Natural killer cell (primary cell): ENCODE results near the gene FHIT. TPM values are rescaled to one million over a fixed set of nuclear protein-coding genes. Genes with fewer than 3 reads are reported as not detected.

Experiments
- ATAC-seq, 3 donors: fragments of 150-1000 bp in 2 of 3; fragments of 200-7000 bp in 1 of 3; cut with Tn5 transposase; 1 replicate in 1 of 3; 2 replicates in 2 of 3; pipeline ENCODE4 v1.10.0; 2021; ENCODE audit warnings: mild to moderate bottlenecking in 2 of 3, moderate library complexity in 2 of 3
- DNase-seq, 2 donors: peaks; one replicate each; pipeline versions ENCODE4 v3.0.0 to v3.0.0-alpha.2; 2013 to 2021; ENCODE audit warnings: mixed read lengths in 1 of 2
- H3K27ac ChIP-seq: one replicate; pipeline ENCODE4 v1.5.1; 2013; ENCODE audit warnings: mild to moderate bottlenecking, low read length
- H3K27me3 ChIP-seq: one replicate; pipeline ENCODE4 v1.6.1; 2013; ENCODE audit warnings: low read length; ENCODE audit not compliant: control insufficient read depth, insufficient read depth
- H3K36me3 ChIP-seq: one replicate; pipeline ENCODE4 v1.6.1; 2013; ENCODE audit warnings: low read length; ENCODE audit not compliant: control insufficient read depth, insufficient read depth
- H3K4me1 ChIP-seq: one replicate; pipeline ENCODE4 v1.6.1; 2013; ENCODE audit warnings: low read length; ENCODE audit not compliant: control insufficient read depth, insufficient read depth
- H3K4me3 ChIP-seq: one replicate; pipeline ENCODE4 v1.5.1; 2013; ENCODE audit warnings: low read length
- H3K9me3 ChIP-seq: one replicate; pipeline ENCODE4 v1.6.1; 2013; ENCODE audit warnings: low read length; ENCODE audit not compliant: control insufficient read depth, insufficient read depth
- H3K27ac Mint-ChIP-seq, 2 donors: one replicate each; pipeline ENCODE4 v1.8.0; 2022; ENCODE audit warnings: mild to moderate bottlenecking in 2 of 2, mixed read lengths in 2 of 2, moderate library complexity in 1 of 2
- H3K27me3 Mint-ChIP-seq, 2 donors: one replicate each; pipeline ENCODE4 v1.8.0; 2022; ENCODE audit warnings: low read depth in 2 of 2, mixed read lengths in 2 of 2
- H3K36me3 Mint-ChIP-seq: one replicate; pipeline ENCODE4 v1.8.0; 2022; ENCODE audit warnings: mixed read lengths
- H3K4me1 Mint-ChIP-seq, 2 donors: one replicate each; pipeline ENCODE4 v1.8.0; 2022; ENCODE audit warnings: mixed read lengths in 2 of 2
- H3K4me3 Mint-ChIP-seq: one replicate; pipeline ENCODE4 v1.8.0; 2022; ENCODE audit warnings: mild to moderate bottlenecking, moderate library complexity, mixed read lengths
- H3K9me3 Mint-ChIP-seq, 2 donors: one replicate each; pipeline ENCODE4 v1.8.0; 2022; ENCODE audit warnings: mixed read lengths in 2 of 2
- CTCF ChIP-seq: fragments of 200-600 bp; IDR thresholded peaks from one replicate; pipeline ENCODE4 v1.8.0; 2022; ENCODE audit warnings: antibody characterized with exemption
- WGBS: methylation state at CpG from one replicate; pipeline ENCODE4 v1.1.7; 2013; ENCODE audit warnings: missing lambda C conversion rate; ENCODE audit not compliant: insufficient coverage; 5-methylcytosine and 5-hydroxymethylcytosine counted together
- intact Hi-C: fragments of 100-400 bp; cut with micrococcal nuclease; formaldehyde crosslinking; loops from one replicate; pipeline ENCODE4 v1.14.2; 2022
- total RNA-seq, 4 donors: library from RNA; stranded (reverse); fragments of 120-200 nt in 1 of 4; gene quantifications; one replicate each; pipeline versions ENCODE4 v1.2.3 to v1.2.4, GENCODE V29; 2013 to 2022

FHIT gene
- total RNA-seq, 3 donors from 2014 or later (not counting 1 experiment from before 2014, with no cell fraction given), result 2.7 to 6.1 (median 3.3) TPM

GRCh38 chr3:60399292-60399691 lies 852.0 kb downstream of the FHIT start:
- no peaks in the 10 kb centered on the region for H3K4me1 ChIP-seq
- H3K9me3 ChIP-seq, result no peaks in the 10 kb centered on the region
- TF ChIP-seq CTCF, result no peak
- Mint-ChIP-seq H3K36me3 (no peaks in the 10 kb centered on the region), H3K27ac (no peak overlapping the region), H3K4me1 (no peaks in the 10 kb centered on the region), H3K27me3 (no peaks in the 10 kb centered on the region), H3K4me3 (no peak overlapping the region), H3K9me3 (no peaks in the 10 kb centered on the region)
- no peak overlapping the region for H3K4me3 ChIP-seq
- ATAC-seq (no peak), DNase-seq (no peak)
- no peaks in the 10 kb centered on the region for H3K36me3 ChIP-seq
- WGBS, result 96% methylated on average over 3 of the region's 3 CpGs
- H3K27ac ChIP-seq, result no peak overlapping the region
- intact Hi-C loops, result no loop called here
- H3K27me3 ChIP-seq, result no peaks in the 10 kb centered on the region

DNA sequence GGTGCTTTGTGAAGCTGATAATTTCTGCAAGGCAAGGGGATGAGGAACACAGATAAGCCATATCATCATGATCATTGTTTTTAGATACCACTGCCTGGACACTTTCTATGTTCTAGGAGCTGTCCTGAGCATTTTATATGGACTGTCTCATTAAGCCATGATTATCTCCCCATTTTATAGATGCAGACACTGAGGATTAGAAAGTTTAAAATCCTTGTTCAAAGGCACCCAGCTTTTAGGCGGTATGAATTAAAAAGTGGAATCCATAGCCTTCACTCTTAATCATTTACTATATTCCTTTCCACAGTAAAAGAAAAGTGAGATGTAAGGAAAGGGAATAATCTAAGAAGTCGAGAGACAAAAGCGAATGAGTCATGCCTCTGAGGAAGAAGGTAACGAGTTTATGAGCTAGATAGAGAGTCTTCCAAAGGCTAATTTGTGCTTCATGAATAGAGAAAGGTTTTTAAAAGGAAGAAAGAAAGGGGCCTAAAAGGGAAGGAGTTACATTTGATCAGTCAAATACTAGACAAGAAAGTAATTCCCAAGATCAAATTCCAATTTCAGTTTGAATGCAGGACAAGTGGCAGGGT lies 856.0 kb downstream of the FHIT start:
- TF ChIP-seq CTCF, result no peak
- H3K4me3 ChIP-seq, result no peak overlapping the region
- no peaks in the 10 kb centered on the region for H3K36me3 ChIP-seq
- WGBS, result 83% methylated on average over 3 of the region's 4 CpGs
- no peaks in the 10 kb centered on the region for H3K27me3 Mint-ChIP-seq
- no peaks in the 10 kb centered on the region for H3K36me3 Mint-ChIP-seq
- DNase-seq, result no peak
- no peaks in the 10 kb centered on the region for H3K4me1 Mint-ChIP-seq
- no peak for ATAC-seq
- no peaks in the 10 kb centered on the region for H3K9me3 Mint-ChIP-seq
- H3K4me1 ChIP-seq, result no peaks in the 10 kb centered on the region
- intact Hi-C loops, result no loop called here
- no peak overlapping the region for H3K27ac ChIP-seq
- H3K4me3 Mint-ChIP-seq, result no peak overlapping the region
- no peaks in the 10 kb centered on the region for H3K27me3 ChIP-seq
- H3K27ac Mint-ChIP-seq, result no peak overlapping the region
- H3K9me3 ChIP-seq, result no peaks in the 10 kb centered on the region

DNA sequence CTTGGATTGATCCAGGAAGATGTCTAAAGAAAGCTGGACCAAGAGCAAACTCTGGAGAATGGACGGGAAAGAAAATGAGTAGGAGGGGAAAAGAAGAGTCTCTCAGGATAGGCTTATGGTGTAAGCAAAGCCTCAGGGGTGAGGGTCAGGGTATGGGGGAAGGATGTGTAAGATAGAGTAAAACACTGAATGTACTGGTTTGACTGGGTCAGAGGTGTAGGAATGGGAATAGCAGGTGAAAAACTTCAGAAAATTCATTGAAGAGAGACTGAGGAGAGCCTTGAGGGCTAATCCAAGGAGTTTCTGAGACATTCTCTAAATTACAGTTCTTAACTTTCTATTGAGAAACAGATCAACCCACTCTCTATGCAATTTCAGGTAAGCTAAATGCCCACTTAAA lies 857.3 kb downstream of the FHIT start:
- ATAC-seq (no peak), DNase-seq (no peak)
- H3K4me3 ChIP-seq, result no peak overlapping the region
- 83% methylated on average over 1 of the region's 1 CpG for WGBS
- Mint-ChIP-seq H3K9me3 (no peaks in the 10 kb centered on the region), H3K4me1 (no peaks in the 10 kb centered on the region), H3K4me3 (no peak overlapping the region), H3K27ac (no peak overlapping the region), H3K36me3 (no peaks in the 10 kb centered on the region), H3K27me3 (no peaks in the 10 kb centered on the region)
- H3K27me3 ChIP-seq, result no peaks in the 10 kb centered on the region
- no peaks in the 10 kb centered on the region for H3K4me1 ChIP-seq
- no peak overlapping the region for H3K27ac ChIP-seq
- intact Hi-C loops, result no loop called here
- no peak for TF ChIP-seq CTCF
- no peaks in the 10 kb centered on the region for H3K9me3 ChIP-seq
- no peaks in the 10 kb centered on the region for H3K36me3 ChIP-seq

DNA sequence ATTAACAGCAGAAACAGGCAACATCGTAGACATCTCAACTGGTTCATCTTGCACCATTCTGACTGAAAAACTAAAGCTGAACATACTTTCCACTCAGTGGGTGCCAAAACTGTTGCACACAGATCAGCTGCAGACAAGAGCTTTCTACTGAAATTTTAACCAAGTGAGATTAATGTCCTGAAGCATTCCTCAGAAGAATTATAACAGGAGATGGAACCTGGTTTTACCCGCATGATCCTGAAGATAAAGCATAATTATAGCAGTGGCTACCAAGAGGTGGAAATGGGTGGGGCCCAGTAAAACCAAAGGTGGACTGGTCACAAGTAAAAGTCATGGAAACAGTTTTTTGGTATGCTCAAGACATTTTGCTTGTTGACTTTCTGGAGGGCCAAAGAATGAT lies 858.8 kb downstream of the FHIT start:
- WGBS, result 87% methylated on average over 2 of the region's 2 CpGs
- Mint-ChIP-seq H3K4me1 (no peaks in the 10 kb centered on the region), H3K36me3 (no peaks in the 10 kb centered on the region), H3K9me3 (no peaks in the 10 kb centered on the region), H3K4me3 (no peak overlapping the region), H3K27ac (no peak overlapping the region), H3K27me3 (no peaks in the 10 kb centered on the region)
- Histone ChIP-seq H3K4me1 (no peaks in the 10 kb centered on the region), H3K36me3 (no peaks in the 10 kb centered on the region), H3K4me3 (no peak overlapping the region), H3K27ac (no peak overlapping the region), H3K9me3 (no peaks in the 10 kb centered on the region), H3K27me3 (no peaks in the 10 kb centered on the region)
- DNase-seq (no peak), ATAC-seq (no peak)
- TF ChIP-seq CTCF, result no peak
- intact Hi-C loops, result no loop called here
